HCT116 (cell line): ENCODE measurements around the gene REEP3. TPM values are rescaled to one million over a fixed set of nuclear protein-coding genes. Genes with fewer than 3 reads are reported as not detected.

Experiments
- ATAC-seq: fragments of 200-7000 bp; cut with Tn5 transposase; 2 replicates; pipeline ENCODE4 v1.9.1; 2020; ENCODE audit warnings: mild to moderate bottlenecking, moderate library complexity
- BruUV-seq: library from RNA; stranded (reverse); fragments of 400-500 nt; replicated peaks from 2 replicates; lab custom pipeline; 2021; lab: Mats Ljungman, UMichigan
- CTCF ChIA-PET: fragments of 300-600 bp; sonication (Branson Sonifier 250); formaldehyde crosslinking; loops from one replicate; lab custom pipeline; 2021; ENCODE audit warnings: antibody characterized with exemption; lab: Charles Lee
- POLR2A ChIA-PET: fragments of 300-600, 350-600 bp; sonication (Branson Sonifier 250); formaldehyde crosslinking; loops from one replicate; lab custom pipeline; 2021; ENCODE audit warnings: antibody characterized with exemption; lab: Charles Lee
- RAD21 ChIA-PET, 2 experiments: fragments of 300-600 bp; sonication (Branson Sonifier 250); formaldehyde crosslinking; loops; one replicate each; lab custom pipeline; 2023; ENCODE audit warnings: low total read pairs in 2 of 2; ENCODE audit not compliant: uncharacterized antibody in 2 of 2, unreplicated experiment in 2 of 2, low non-redundant PET in 1 of 2; lab: Charles Lee
- DNase-seq: peaks from one replicate; pipeline ENCODE4 v3.0.0-alpha.2; 2010; ENCODE audit warnings: low read depth, low spot score
- H2AFZ ChIP-seq: fragments of 200-600 bp; shearing (Covaris generic), sonication (generic); 2 replicates; pipeline ENCODE4 v1.6.1; 2017; ENCODE audit warnings: low read depth, mixed run types, mixed read lengths, antibody characterized with exemption, low read length; ENCODE audit not compliant: poor library complexity, severe bottlenecking
- H3K27ac ChIP-seq: 2 replicates; pipeline ENCODE4 v1.5.1; 2012; ENCODE audit warnings: low read depth, low read length
- H3K27me3 ChIP-seq: fragments of 200-600 bp; sonication (generic); 2 replicates; pipeline ENCODE4 v1.6.1; 2016; ENCODE audit warnings: mixed run types, low read length, mixed read lengths; ENCODE audit not compliant: insufficient read depth
- H3K36me3 ChIP-seq, 2 experiments: fragments of 200-500 bp in 1 of 2; fragments of 200-600 bp in 1 of 2; sonication (Bioruptor generic) in 1 of 2; sonication (generic) in 1 of 2; 2 replicates each; pipeline versions ENCODE4 v1.5.1 to v1.6.1; 2014 to 2016; ENCODE audit warnings: low read length in 2 of 2, inconsistent platforms in 1 of 2, mixed read lengths in 1 of 2, mixed run types in 1 of 2; ENCODE audit not compliant: insufficient read depth in 2 of 2, control insufficient read depth in 1 of 2
- H3K4me1 ChIP-seq, 2 experiments: fragments of 200-600 bp in 1 of 2; sonication (generic) in 1 of 2; 2 replicates each; pipeline versions ENCODE4 v1.5.1 to v1.6.1; 2012 to 2017; ENCODE audit warnings: low read length in 2 of 2, inconsistent platforms in 1 of 2, mild to moderate bottlenecking in 1 of 2, mixed read lengths in 1 of 2, mixed run types in 1 of 2, moderate library complexity in 1 of 2; ENCODE audit not compliant: insufficient read depth in 2 of 2, control insufficient read depth in 1 of 2
- H3K4me2 ChIP-seq: fragments of 200-600 bp; sonication (generic); 2 replicates; pipeline ENCODE4 v1.6.1; 2017; ENCODE audit warnings: mixed run types, low read length, mixed read lengths
- H3K4me3 ChIP-seq, 2 experiments: fragments of 200-600 bp in 1 of 2; sonication (generic) in 1 of 2; replicated peaks in 1 of 2; 2 replicates each; pipeline ENCODE4 v1.5.1; 2011 to 2016; ENCODE audit warnings: low read length in 2 of 2, control low read depth in 1 of 2, low read depth in 1 of 2, mild to moderate bottlenecking in 1 of 2, mixed read lengths in 1 of 2, mixed run types in 1 of 2
- H3K79me2 ChIP-seq: fragments of 200-600 bp; sonication (generic); 2 replicates; pipeline ENCODE4 v1.6.1; 2017; ENCODE audit warnings: mild to moderate bottlenecking, mixed run types, low read length, moderate library complexity, mixed read lengths; ENCODE audit not compliant: insufficient read depth
- H3K9ac ChIP-seq: fragments of 200-600 bp; sonication (generic); 2 replicates; pipeline ENCODE4 v1.6.1; 2016; ENCODE audit warnings: low read length, mixed read lengths
- H3K9me2 ChIP-seq: fragments of 200-600 bp; sonication (generic), shearing (Covaris generic); 2 replicates; pipeline ENCODE4 v1.6.1; 2017; ENCODE audit warnings: mixed run types, mild to moderate bottlenecking, moderate library complexity; ENCODE audit not compliant: insufficient read depth
- H3K9me3 ChIP-seq, 2 experiments: fragments of 200-500 bp in 1 of 2; fragments of 200-600 bp in 1 of 2; sonication (Bioruptor generic) in 1 of 2; sonication (generic) in 1 of 2; 2 replicates each; pipeline ENCODE4 v1.6.1; 2014 to 2017; ENCODE audit warnings: low read length in 2 of 2, mixed read lengths in 2 of 2, inconsistent platforms in 1 of 2, low read depth in 1 of 2, mild to moderate bottlenecking in 1 of 2, mixed run types in 1 of 2, moderate library complexity in 1 of 2; ENCODE audit not compliant: control insufficient read depth in 1 of 2, insufficient read depth in 1 of 2
- H4K20me1 ChIP-seq: fragments of 200-600 bp; sonication (generic), shearing (Covaris generic); 2 replicates; pipeline ENCODE4 v1.6.1; 2017; ENCODE audit warnings: mixed run types, mild to moderate bottlenecking, moderate library complexity; ENCODE audit not compliant: insufficient read depth
- CEBPB ChIP-seq: IDR thresholded peaks from 2 replicates; pipeline ENCODE4 v1.6.1; 2012; ENCODE audit warnings: low read depth
- ELF1 ChIP-seq: IDR thresholded peaks from 2 replicates; pipeline ENCODE4 v1.6.1; 2012; ENCODE audit warnings: low read depth, borderline replicate concordance
- EZH2 ChIP-seq: fragments of 200-600 bp; sonication (generic); IDR thresholded peaks from 2 replicates; pipeline ENCODE4 v1.6.1; 2017; ENCODE audit warnings: antibody characterized with exemption, mixed run types
- EZH2phosphoT487 ChIP-seq: fragments of 200-600 bp; IDR thresholded peaks from 2 replicates; pipeline ENCODE4 v1.6.1; 2018; ENCODE audit warnings: antibody characterized with exemption, borderline replicate concordance
- POLR2A ChIP-seq: IDR thresholded peaks from 2 replicates; pipeline ENCODE4 v1.7.0; 2011; ENCODE audit warnings: borderline replicate concordance; ENCODE audit not compliant: insufficient read depth, insufficient read length; ENCODE audit errors: extremely low read depth
- POLR2AphosphoS5 ChIP-seq: IDR thresholded peaks from 2 replicates; pipeline ENCODE4 v1.6.1; 2011; ENCODE audit warnings: mild to moderate bottlenecking, low read depth, low read length, moderate library complexity
- RAD21 ChIP-seq: IDR thresholded peaks from 2 replicates; pipeline ENCODE4 v1.6.1; 2012; ENCODE audit warnings: low read depth, mild to moderate bottlenecking
- SRF ChIP-seq: IDR thresholded peaks from 2 replicates; pipeline ENCODE4 v1.6.1; 2012; ENCODE audit warnings: low read depth
- TCF7L2 ChIP-seq: IDR thresholded peaks from 2 replicates; pipeline ENCODE4 v1.7.0; 2011; ENCODE audit warnings: borderline replicate concordance, inconsistent platforms; ENCODE audit not compliant: insufficient read depth, insufficient read length; ENCODE audit errors: extremely low read depth
- intact Hi-C: fragments of 100-400 bp; cut with micrococcal nuclease; formaldehyde crosslinking; loops from 2 replicates; pipeline ENCODE4 v1.10.0; 2022
- total RNA-seq: library from RNA; stranded (reverse); gene quantifications from one replicate; pipeline ENCODE4 v1.2.1, GENCODE V29; 2021; ENCODE audit not compliant: unreplicated experiment
- TF ChIP-seq, protein P1 (sequence below): IDR thresholded peaks from 2 replicates; pipeline ENCODE4 v1.6.1; 2011; ENCODE audit warnings: mild to moderate bottlenecking, low read length, moderate library complexity; ENCODE audit not compliant: insufficient replicate concordance; ENCODE audit errors: extremely low read depth
- TF ChIP-seq, protein P2 (sequence below): IDR thresholded peaks from 2 replicates; pipeline ENCODE4 v1.6.1; 2012; ENCODE audit warnings: low read depth

REEP3 gene
- total RNA-seq, 1 experiment from 2014 or later, result 41.3 TPM

DNA sequence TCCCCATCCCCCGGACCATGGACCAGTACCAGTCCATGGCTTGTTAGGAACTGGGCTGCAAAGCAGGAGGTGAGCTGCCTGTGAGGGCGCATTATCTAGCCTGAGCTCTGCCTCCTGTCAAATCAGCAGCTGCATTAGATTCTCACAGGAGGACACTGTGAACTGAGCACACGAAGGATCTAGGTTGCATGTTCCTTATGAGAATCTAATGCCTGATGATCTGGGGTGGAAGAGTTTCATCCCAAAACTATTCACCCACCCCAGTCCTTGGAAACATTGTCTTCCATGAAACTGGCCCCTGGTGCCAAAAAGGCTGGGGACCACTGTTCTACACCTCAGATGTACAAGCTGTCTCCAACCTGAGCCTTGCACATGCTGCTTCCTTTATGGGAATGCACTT lies 31.4 kb upstream of the REEP3 start:
- CTCF ChIA-PET, result no interaction called here
- H3K9me2 ChIP-seq, result no peaks in the 10 kb centered on the region
- TF ChIP-seq EZH2 (no peak), RAD21 (no peak), ELF1 (no peak), CEBPB (no peak), TCF7L2 (no peak), SRF (no peak), EZH2phosphoT487 (no peak), POLR2A (no peak), POLR2AphosphoS5 (no peak)
- TF ChIP-seq, protein P1, sequence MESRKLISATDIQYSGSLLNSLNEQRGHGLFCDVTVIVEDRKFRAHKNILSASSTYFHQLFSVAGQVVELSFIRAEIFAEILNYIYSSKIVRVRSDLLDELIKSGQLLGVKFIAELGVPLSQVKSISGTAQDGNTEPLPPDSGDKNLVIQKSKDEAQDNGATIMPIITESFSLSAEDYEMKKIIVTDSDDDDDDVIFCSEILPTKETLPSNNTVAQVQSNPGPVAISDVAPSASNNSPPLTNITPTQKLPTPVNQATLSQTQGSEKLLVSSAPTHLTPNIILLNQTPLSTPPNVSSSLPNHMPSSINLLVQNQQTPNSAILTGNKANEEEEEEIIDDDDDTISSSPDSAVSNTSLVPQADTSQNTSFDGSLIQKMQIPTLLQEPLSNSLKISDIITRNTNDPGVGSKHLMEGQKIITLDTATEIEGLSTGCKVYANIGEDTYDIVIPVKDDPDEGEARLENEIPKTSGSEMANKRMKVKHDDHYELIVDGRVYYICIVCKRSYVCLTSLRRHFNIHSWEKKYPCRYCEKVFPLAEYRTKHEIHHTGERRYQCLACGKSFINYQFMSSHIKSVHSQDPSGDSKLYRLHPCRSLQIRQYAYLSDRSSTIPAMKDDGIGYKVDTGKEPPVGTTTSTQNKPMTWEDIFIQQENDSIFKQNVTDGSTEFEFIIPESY, result no peak
- TF ChIP-seq, protein P2, sequence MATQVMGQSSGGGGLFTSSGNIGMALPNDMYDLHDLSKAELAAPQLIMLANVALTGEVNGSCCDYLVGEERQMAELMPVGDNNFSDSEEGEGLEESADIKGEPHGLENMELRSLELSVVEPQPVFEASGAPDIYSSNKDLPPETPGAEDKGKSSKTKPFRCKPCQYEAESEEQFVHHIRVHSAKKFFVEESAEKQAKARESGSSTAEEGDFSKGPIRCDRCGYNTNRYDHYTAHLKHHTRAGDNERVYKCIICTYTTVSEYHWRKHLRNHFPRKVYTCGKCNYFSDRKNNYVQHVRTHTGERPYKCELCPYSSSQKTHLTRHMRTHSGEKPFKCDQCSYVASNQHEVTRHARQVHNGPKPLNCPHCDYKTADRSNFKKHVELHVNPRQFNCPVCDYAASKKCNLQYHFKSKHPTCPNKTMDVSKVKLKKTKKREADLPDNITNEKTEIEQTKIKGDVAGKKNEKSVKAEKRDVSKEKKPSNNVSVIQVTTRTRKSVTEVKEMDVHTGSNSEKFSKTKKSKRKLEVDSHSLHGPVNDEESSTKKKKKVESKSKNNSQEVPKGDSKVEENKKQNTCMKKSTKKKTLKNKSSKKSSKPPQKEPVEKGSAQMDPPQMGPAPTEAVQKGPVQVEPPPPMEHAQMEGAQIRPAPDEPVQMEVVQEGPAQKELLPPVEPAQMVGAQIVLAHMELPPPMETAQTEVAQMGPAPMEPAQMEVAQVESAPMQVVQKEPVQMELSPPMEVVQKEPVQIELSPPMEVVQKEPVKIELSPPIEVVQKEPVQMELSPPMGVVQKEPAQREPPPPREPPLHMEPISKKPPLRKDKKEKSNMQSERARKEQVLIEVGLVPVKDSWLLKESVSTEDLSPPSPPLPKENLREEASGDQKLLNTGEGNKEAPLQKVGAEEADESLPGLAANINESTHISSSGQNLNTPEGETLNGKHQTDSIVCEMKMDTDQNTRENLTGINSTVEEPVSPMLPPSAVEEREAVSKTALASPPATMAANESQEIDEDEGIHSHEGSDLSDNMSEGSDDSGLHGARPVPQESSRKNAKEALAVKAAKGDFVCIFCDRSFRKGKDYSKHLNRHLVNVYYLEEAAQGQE, result no peak
- TF ChIP-seq, all 23 proteins: peak for 0
- peaks cover 72% of the 10 kb centered on the region for H3K79me2 ChIP-seq
- RAD21 ChIA-PET, result no interaction called here
- DNase-seq (no peak), ATAC-seq (no peak)
- BruUV-seq, result no TSS peak
- no peaks in the 10 kb centered on the region; a peak in 1 of 4 replicates for H3K9me3 ChIP-seq
- H3K4me2 ChIP-seq, result no peak overlapping the region
- H2AFZ ChIP-seq, result no peak overlapping the region
- H3K27ac ChIP-seq, result no peak overlapping the region
- peaks cover 28 to 32% of the 10 kb centered on the region in 2 experiments for H3K4me1 ChIP-seq
- H3K4me3 ChIP-seq, result no peak overlapping the region
- H3K9ac ChIP-seq, result no peak overlapping the region
- no peaks in the 10 kb centered on the region for H3K27me3 ChIP-seq
- intact Hi-C loops, result no loop called here
- H3K36me3 ChIP-seq, result no peaks in the 10 kb centered on the region
- POLR2A ChIA-PET, result no interaction called here
- no peaks in the 10 kb centered on the region for H4K20me1 ChIP-seq
